ENCODE measurements around the gene AZU1. TPM values are rescaled to one million over a fixed set of nuclear protein-coding genes. Genes with fewer than 3 reads are reported as not detected.

AZU1 gene
- total and polyA plus RNA-seq, 2 of the 8 experiments (the other 6 are each of a cell fraction or from before 2014, with no cell fraction given) = 0.80 to 1.3 TPM

DNA sequence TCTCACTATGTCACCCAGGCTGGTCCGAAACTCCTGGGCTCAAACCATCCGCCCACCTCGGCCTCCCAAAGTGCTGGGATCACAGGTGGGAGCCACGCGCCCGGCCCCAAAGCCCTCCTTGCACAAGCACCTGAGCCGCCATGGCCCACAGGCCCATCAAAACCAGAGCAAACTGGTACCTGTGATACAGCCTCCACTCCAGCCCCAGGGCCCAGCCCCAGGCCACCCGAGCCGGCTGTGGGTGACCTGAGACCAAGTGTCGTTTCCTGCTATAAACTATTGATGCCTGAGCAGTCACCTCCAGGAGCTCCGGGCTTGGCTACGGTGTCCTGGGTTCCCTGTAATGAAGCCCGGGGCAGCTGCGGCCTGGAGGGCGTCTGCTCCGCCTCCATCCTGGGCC, 40.1 kb upstream of the AZU1 start:
- H4K20me1 ChIP-seq (replicated peaks in 1 of 2; ENCODE audit: control insufficient read depth in 1 of 2, insufficient read depth in 2 of 2, low read length in 2 of 2) = no peaks in the 10 kb centered on the region
- H3K79me2 ChIP-seq (ENCODE audit: control insufficient read depth in 1 of 2, insufficient read depth in 2 of 2, low read length in 2 of 2) = peaks cover 0 to 2% of the 10 kb centered on the region in 2 experiments; a peak in 2 of 4 replicates
- FAIRE-seq (no peak), DNase-seq (ENCODE audit: low read depth in 1 of 2, low spot score in 2 of 2) (no peak)
- WGBS, 2 experiments (ENCODE audit: extremely low coverage in 1 of 2, insufficient coverage in 1 of 2, insufficient read length in 1 of 2, insufficient replicate concordance in 2 of 2, low coverage in 1 of 2, low lambda C conversion rate in 2 of 2, missing lambda C conversion rate in 1 of 2) = 93% methylated on average over 16 of the region's 16 CpGs; no CpG with 5 or more reads in 1 of the 2 experiments
- no peak overlapping the region for H2BK15ac ChIP-seq (ENCODE audit: low read length)
- H2AK5ac ChIP-seq (ENCODE audit: low read depth, low read length) = no peak overlapping the region; the same call in 1 of the 2 replicates
- TF ChIP-seq POLR2AphosphoS5 (IDR thresholded peaks at IDR 0.05; ENCODE audit: low read depth, low read length) (no peak), NRF1 (IDR thresholded peaks at IDR 0.05; ENCODE audit: low read depth, low read length) (no peak), CEBPB (IDR thresholded peaks at IDR 0.05; ENCODE audit: low read depth, low read length) (no peak), BACH1 (IDR thresholded peaks at IDR 0.05; ENCODE audit: low read length) (no peak), NANOG (IDR thresholded peaks at IDR 0.05; ENCODE audit: insufficient read depth, low read depth, low read length, poor library complexity, severe bottlenecking) (no peak), SP1 (IDR thresholded peaks at IDR 0.05; ENCODE audit: low read depth, low read length) (no peak), TCF12 (IDR thresholded peaks at IDR 0.05; ENCODE audit: low read depth, low read length) (no peak)
- TF ChIP-seq, protein P1, sequence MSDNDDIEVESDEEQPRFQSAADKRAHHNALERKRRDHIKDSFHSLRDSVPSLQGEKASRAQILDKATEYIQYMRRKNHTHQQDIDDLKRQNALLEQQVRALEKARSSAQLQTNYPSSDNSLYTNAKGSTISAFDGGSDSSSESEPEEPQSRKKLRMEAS (IDR thresholded peaks at IDR 0.05) = no peak
- H2BK5ac ChIP-seq (ENCODE audit: low read depth, low read length) = no peak overlapping the region
- H3K4me2 ChIP-seq (ENCODE audit: insufficient read depth in 1 of 2, low read depth in 2 of 2, low read length in 2 of 2) = no peak overlapping the region
- H4K8ac ChIP-seq (ENCODE audit: extremely low read depth, insufficient read depth, low read length) = no peak overlapping the region; the same call in 1 of the 2 replicates
- H3K4me3 ChIP-seq (ENCODE audit: extremely low read depth in 1 of 4, insufficient read depth in 2 of 4, low read depth in 3 of 4, low read length in 4 of 4) = no peak overlapping the region
- no peak overlapping the region for H3K14ac ChIP-seq (ENCODE audit: insufficient read length)
- no peak overlapping the region for H2BK120ac ChIP-seq (replicated peaks; ENCODE audit: low read depth, low read length)
- POLR2A ChIA-PET (ENCODE audit: partially characterized antibody) = interaction anchor here (0.8 to 5.8 kb wide), 4 partner anchors 10 to 15 kb away, joined by 3 to 85 read pairs (median 4); partner anchors contain the start of gene PTBP1
- H2AFZ ChIP-seq (ENCODE audit: low read length) = no peak overlapping the region
- CTCF ChIA-PET (ENCODE audit: partially characterized antibody) = interaction anchor here (0.6 to 2.2 kb wide), 2 partner anchors 11 to 356 kb away, joined by 4 to 10 read pairs; no protein-coding TSS in a partner anchor
- no peak overlapping the region for H2BK20ac ChIP-seq (ENCODE audit: low read length)
- no peaks in the 10 kb centered on the region for H3K23me2 ChIP-seq (ENCODE audit: low read depth, low read length)
- no peaks in the 10 kb centered on the region for H3K36me3 ChIP-seq (ENCODE audit: control insufficient read depth in 2 of 4, insufficient read depth in 4 of 4, low read length in 3 of 4)
- no peaks in the 10 kb centered on the region for H3K27me3 ChIP-seq (replicated peaks in 1 of 4; ENCODE audit: control insufficient read depth in 3 of 4, extremely low read depth in 1 of 4, insufficient read depth in 3 of 4, low read length in 3 of 4)
- no peak overlapping the region; the same call in 1 of the 2 replicates for H3K18ac ChIP-seq (ENCODE audit: extremely low read depth, low read length)
- peak overlapping the region; percentile 60; the same call in 1 of the 2 replicates for H2BK12ac ChIP-seq (ENCODE audit: low read depth, low read length)
- no peak overlapping the region for H3K9ac ChIP-seq (replicated peaks in 1 of 4; ENCODE audit: extremely low read depth in 1 of 4, low read depth in 3 of 4, low read length in 3 of 4)
- H4K91ac ChIP-seq (replicated peaks; ENCODE audit: insufficient read length, low read length) = peak overlapping the region; percentile 74
- no peak overlapping the region for H3K27ac ChIP-seq (ENCODE audit: low read depth, low read length)
- H3K9me3 ChIP-seq (ENCODE audit: insufficient read depth in 2 of 2, low read depth in 1 of 2, low read length in 1 of 2) = no peaks in the 10 kb centered on the region
- H3K4ac ChIP-seq (replicated peaks; ENCODE audit: insufficient read length, low read depth, low read length) = no peak overlapping the region
- H3K79me1 ChIP-seq (ENCODE audit: low read depth, low read length) = no peaks in the 10 kb centered on the region; the same call in none of the 2 replicates
- H3K56ac ChIP-seq (replicated peaks; ENCODE audit: insufficient read length, low read depth, low read length) = no peak overlapping the region
- no peak overlapping the region for H4K5ac ChIP-seq (ENCODE audit: insufficient read length, low read depth, low read length)
- peaks cover 7 to 36% (median 20%) of the 10 kb centered on the region in 4 experiments for H3K4me1 ChIP-seq (replicated peaks in 1 of 4; ENCODE audit: control insufficient read depth in 3 of 4, insufficient read depth in 4 of 4, low read length in 3 of 4)
- no peak overlapping the region for H3K23ac ChIP-seq (ENCODE audit: insufficient read length)
